Ascending aorta (tissue), 2 donors: Measurements from ENCODE around the gene TPRX2. TPM values are rescaled to one million over a fixed set of nuclear protein-coding genes. Genes with fewer than 3 reads are reported as not detected.

ENCODE experiments used
- DNase-seq, 2 donors: peaks; one replicate each; pipeline ENCODE4 v3.0.0-alpha.2; 2019; ENCODE audit warnings: low spot score in 2 of 2
- H3K27ac ChIP-seq, 2 donors: fragments of 200-600 bp; sonication (generic); one replicate each; pipeline ENCODE4 v1.5.1; 2016 to 2017; ENCODE audit warnings: mild to moderate bottlenecking in 1 of 2
- H3K27me3 ChIP-seq: fragments of 200-600 bp; sonication (generic); one replicate; pipeline ENCODE4 v1.5.1; 2017
- H3K36me3 ChIP-seq, 2 donors: fragments of 200-600 bp; sonication (generic); one replicate each; pipeline ENCODE4 v1.5.1; 2016
- H3K4me1 ChIP-seq, 2 donors: fragments of 200-600 bp; sonication (generic); one replicate each; pipeline ENCODE4 v1.5.1; 2016 to 2017; ENCODE audit warnings: mild to moderate bottlenecking in 1 of 2
- H3K4me3 ChIP-seq, 2 donors: fragments of 200-600 bp; sonication (generic); one replicate each; pipeline ENCODE4 v1.5.1; 2016 to 2017; ENCODE audit warnings: mild to moderate bottlenecking in 1 of 2
- H3K9me3 ChIP-seq, 2 donors: fragments of 200-600 bp; sonication (generic); one replicate each; pipeline ENCODE4 v1.5.1; 2016
- CTCF ChIP-seq, 3 experiments: fragments of 200-600 bp in 2 of 3; fragments of 450-650 bp in 1 of 3; sonication (generic) in 2 of 3; IDR thresholded peaks; one replicate each; pipeline ENCODE4 v1.5.1; 2016 to 2019; ENCODE audit warnings: antibody characterized with exemption in 3 of 3, mild to moderate bottlenecking in 1 of 3, moderate library complexity in 1 of 3
- intact Hi-C: fragments of 100-400 bp; cut with DNase I; formaldehyde crosslinking; loops from one replicate; pipeline ENCODE4 v1.15.1; 2023
- total RNA-seq: library from RNA; depleted of rRNA; stranded (reverse); fragments of >200 nt; gene quantifications from one replicate; pipeline ENCODE4 v1.1.0, GENCODE V29; 2016

Gene TPRX2
- total RNA-seq, 1 donor from 2014 or later = not detected

- Histone ChIP-seq H3K4me3 (no peak overlapping the region), H3K36me3 (no peaks in the 10 kb centered on the region), H3K9me3 (no peaks in the 10 kb centered on the region), H3K4me1 (no peaks in the 10 kb centered on the region), H3K27ac (no peak overlapping the region), H3K27me3 (no peaks in the 10 kb centered on the region)
- TF ChIP-seq CTCF (IDR thresholded peaks at IDR 0.05) = no peak
- intact Hi-C loops = no loop called here
- no peak for DNase-seq
These were observed 22.7 kb downstream of the TPRX2 start for GRCh38 chr19:47881757-47882156.

GRCh38 chr19:47882890-47883289, 23.9 kb downstream of the TPRX2 start:
- DNase-seq = no peak
- Histone ChIP-seq H3K27ac (no peak overlapping the region), H3K27me3 (no peaks in the 10 kb centered on the region), H3K4me1 (no peaks in the 10 kb centered on the region), H3K36me3 (no peaks in the 10 kb centered on the region), H3K9me3 (no peaks in the 10 kb centered on the region), H3K4me3 (no peak overlapping the region)
- intact Hi-C loops = no loop called here
- TF ChIP-seq CTCF (IDR thresholded peaks at IDR 0.05) = no peak

- Histone ChIP-seq H3K36me3 (no peaks in the 10 kb centered on the region), H3K4me1 (no peaks in the 10 kb centered on the region), H3K9me3 (no peaks in the 10 kb centered on the region), H3K27ac (no peak overlapping the region), H3K27me3 (no peaks in the 10 kb centered on the region), H3K4me3 (no peak overlapping the region)
- DNase-seq = no peak
- no peak for TF ChIP-seq CTCF (IDR thresholded peaks at IDR 0.05)
- intact Hi-C loops = no loop called here
These were observed 26.0 kb downstream of the TPRX2 start for GRCh38 chr19:47885067-47885463.

GRCh38 chr19:47886010-47886559, 27.1 kb downstream of the TPRX2 start, which contains the start of gene SULT2A1:
Gene SULT2A1, minus strand, starts transcription at chr19:47886315. Its CDS starts 58 bp downstream, at chr19:47886257.
- no peak for DNase-seq
- H3K36me3 ChIP-seq = no peaks in the 10 kb centered on the region
- intact Hi-C loops = no loop called here
- H3K9me3 ChIP-seq = no peaks in the 10 kb centered on the region
- no peaks in the 10 kb centered on the region for H3K4me1 ChIP-seq
- no peak for TF ChIP-seq CTCF (IDR thresholded peaks at IDR 0.05)
- no peaks in the 10 kb centered on the region for H3K27me3 ChIP-seq
- no peak within 1 kb of the TSS for H3K27ac ChIP-seq
- H3K4me3 ChIP-seq = no peak within 1 kb of the TSS

GRCh38 chr19:47890865-47891621, 32.0 kb downstream of the TPRX2 start:
- H3K9me3 ChIP-seq = peaks cover 0 to 4% of the 10 kb centered on the region in 2 donors
- H3K27me3 ChIP-seq = no peaks in the 10 kb centered on the region
- H3K36me3 ChIP-seq = no peaks in the 10 kb centered on the region
- TF ChIP-seq CTCF (IDR thresholded peaks at IDR 0.05) = no peak
- H3K4me1 ChIP-seq = no peaks in the 10 kb centered on the region
- H3K4me3 ChIP-seq = no peak overlapping the region
- H3K27ac ChIP-seq = no peak overlapping the region
- intact Hi-C loops = no loop called here
- no peak for DNase-seq
